CD4-positive, alpha-beta T cell (primary cell): Measurements from ENCODE around the gene SETD5. TPM values are rescaled to one million over a fixed set of nuclear protein-coding genes. Genes with fewer than 3 reads are reported as not detected.

Experiments used
- ATAC-seq: fragments of 200-7000 bp; cut with Tn5 transposase; one replicate; pipeline ENCODE4 v1.10.0; 2022; ENCODE audit warnings: mild to moderate bottlenecking; ENCODE audit not compliant: poor library complexity
- CTCF ChIA-PET: fragments of 350-600 bp; sonication (Branson Sonifier 250); formaldehyde crosslinking; loops from one replicate; lab custom pipeline; 2021; ENCODE audit warnings: antibody characterized with exemption, inconsistent platforms; lab: Charles Lee
- POLR2A ChIA-PET: fragments of 350-600 bp; sonication (Branson Sonifier 250); formaldehyde crosslinking; loops from one replicate; lab custom pipeline; 2021; ENCODE audit warnings: antibody characterized with exemption, inconsistent platforms; lab: Charles Lee
- DNase-seq, 14 experiments: peaks; one replicate each; pipeline ENCODE4 v3.0.0-alpha.2; 2013 to 2020; ENCODE audit warnings: mixed read lengths in 2 of 14
- H3K27ac ChIP-seq, 2 donors: one replicate each; pipeline versions ENCODE4 v1.5.1 to v1.7.0; 2013; ENCODE audit warnings: low read length in 2 of 2, low read depth in 1 of 2, mild to moderate bottlenecking in 1 of 2
- H3K27me3 ChIP-seq, 2 experiments: 1 replicate in 1 of 2; 2 replicates in 1 of 2; pipeline versions ENCODE4 v1.6.1 to v1.7.0; 2013; ENCODE audit warnings: low read length in 2 of 2, control low read depth in 1 of 2, mild to moderate bottlenecking in 1 of 2, moderate library complexity in 1 of 2; ENCODE audit not compliant: insufficient read depth in 2 of 2, control insufficient read depth in 1 of 2
- H3K36me3 ChIP-seq: one replicate; pipeline ENCODE4 v1.6.1; 2013; ENCODE audit warnings: low read length, control low read depth; ENCODE audit not compliant: insufficient read depth
- H3K4me1 ChIP-seq: one replicate; pipeline ENCODE4 v1.6.1; 2013; ENCODE audit warnings: low read length, control low read depth; ENCODE audit not compliant: insufficient read depth
- H3K4me3 ChIP-seq: one replicate; pipeline ENCODE4 v1.5.1; 2013; ENCODE audit warnings: mild to moderate bottlenecking, low read length, moderate library complexity
- H3K9me3 ChIP-seq, 2 experiments: 1 replicate in 1 of 2; 2 replicates in 1 of 2; pipeline versions ENCODE4 v1.6.1 to v1.7.0; 2013; ENCODE audit warnings: low read length in 2 of 2, mild to moderate bottlenecking in 2 of 2, control low read depth in 1 of 2, moderate library complexity in 1 of 2; ENCODE audit not compliant: control insufficient read depth in 1 of 2, insufficient read depth in 1 of 2
- H3K27ac Mint-ChIP-seq: one replicate; pipeline ENCODE4 v1.8.0; 2020; ENCODE audit warnings: mixed read lengths
- H3K27me3 Mint-ChIP-seq: one replicate; pipeline ENCODE4 v1.8.0; 2021; ENCODE audit warnings: mixed read lengths
- H3K36me3 Mint-ChIP-seq: one replicate; pipeline ENCODE4 v1.8.0; 2021; ENCODE audit warnings: low read depth, mixed read lengths
- H3K4me1 Mint-ChIP-seq: one replicate; pipeline ENCODE4 v1.8.0; 2021; ENCODE audit warnings: low read depth, mixed read lengths
- H3K4me3 Mint-ChIP-seq: one replicate; pipeline ENCODE4 v1.8.0; 2020; ENCODE audit warnings: mild to moderate bottlenecking, mixed read lengths
- H3K9me3 Mint-ChIP-seq: one replicate; pipeline ENCODE4 v1.8.0; 2020; ENCODE audit warnings: mixed read lengths
- intact Hi-C, 2 experiments: fragments of 100-400 bp; cut with DNase I in 1 of 2; cut with micrococcal nuclease in 1 of 2; formaldehyde crosslinking; loops; one replicate each; pipeline versions ENCODE4 v1.15.1 to v1.9.0; 2023 to 2025; cut with DNase I, micrococcal nuclease
- total RNA-seq, 174 experiments: library from RNA in 2 of 174; stranded (reverse) in 2 of 174; gene quantifications; one replicate each; pipeline ENCODE4 v1.2.3 and lab custom pipeline; 2021 to 2026
- TF ChIP-seq, protein P1 (sequence below): fragments of 200-600 bp; IDR thresholded peaks from one replicate; pipeline ENCODE4 v1.8.0; 2022; ENCODE audit warnings: antibody characterized with exemption, mild to moderate bottlenecking

SETD5 gene
- total RNA-seq, 2 experiments from 2014 or later: 58.5 to 67.6 TPM

DNA sequence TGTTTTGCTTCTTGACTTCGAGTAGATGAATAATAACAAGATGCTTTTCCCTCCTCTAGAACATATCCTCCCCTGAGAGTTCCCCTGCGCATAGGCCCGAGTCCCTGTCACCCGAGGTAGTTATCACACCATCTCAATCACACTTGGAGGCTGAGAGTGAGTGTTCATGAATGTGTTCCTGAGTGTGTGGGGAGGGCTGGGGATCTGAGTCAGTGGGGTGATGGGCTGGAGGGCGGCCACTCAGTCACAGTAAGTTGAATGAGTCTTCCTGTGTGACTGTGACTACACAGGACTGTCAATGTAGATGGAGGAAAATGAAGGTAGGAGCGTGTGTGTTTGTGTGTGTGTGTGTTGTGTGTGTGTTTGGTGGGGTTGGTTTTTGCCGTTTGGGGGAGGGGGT is 71.0 kb downstream of the SETD5 start:
- ChIA-PET POLR2A (no interaction called here), CTCF (interaction anchor here (0.6 kb wide), 1 partner anchor 16 kb away, joined by 3 read pairs; no protein-coding TSS in a partner anchor)
- H3K4me1 ChIP-seq: no peaks in the 10 kb centered on the region
- H3K9me3 ChIP-seq: no peaks in the 10 kb centered on the region
- no peaks in the 10 kb centered on the region for H3K27me3 ChIP-seq
- H3K4me1 Mint-ChIP-seq: no peaks in the 10 kb centered on the region
- intact Hi-C loops: no loop called here
- DNase-seq (no peak), ATAC-seq (no peak)
- H3K4me3 Mint-ChIP-seq: no peak overlapping the region
- TF ChIP-seq, protein P1, sequence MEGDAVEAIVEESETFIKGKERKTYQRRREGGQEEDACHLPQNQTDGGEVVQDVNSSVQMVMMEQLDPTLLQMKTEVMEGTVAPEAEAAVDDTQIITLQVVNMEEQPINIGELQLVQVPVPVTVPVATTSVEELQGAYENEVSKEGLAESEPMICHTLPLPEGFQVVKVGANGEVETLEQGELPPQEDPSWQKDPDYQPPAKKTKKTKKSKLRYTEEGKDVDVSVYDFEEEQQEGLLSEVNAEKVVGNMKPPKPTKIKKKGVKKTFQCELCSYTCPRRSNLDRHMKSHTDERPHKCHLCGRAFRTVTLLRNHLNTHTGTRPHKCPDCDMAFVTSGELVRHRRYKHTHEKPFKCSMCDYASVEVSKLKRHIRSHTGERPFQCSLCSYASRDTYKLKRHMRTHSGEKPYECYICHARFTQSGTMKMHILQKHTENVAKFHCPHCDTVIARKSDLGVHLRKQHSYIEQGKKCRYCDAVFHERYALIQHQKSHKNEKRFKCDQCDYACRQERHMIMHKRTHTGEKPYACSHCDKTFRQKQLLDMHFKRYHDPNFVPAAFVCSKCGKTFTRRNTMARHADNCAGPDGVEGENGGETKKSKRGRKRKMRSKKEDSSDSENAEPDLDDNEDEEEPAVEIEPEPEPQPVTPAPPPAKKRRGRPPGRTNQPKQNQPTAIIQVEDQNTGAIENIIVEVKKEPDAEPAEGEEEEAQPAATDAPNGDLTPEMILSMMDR: no peak
- H3K9me3 Mint-ChIP-seq: no peaks in the 10 kb centered on the region
- no peak overlapping the region for H3K4me3 ChIP-seq
- no peaks in the 10 kb centered on the region for H3K27me3 Mint-ChIP-seq
- no peak overlapping the region for H3K27ac ChIP-seq
- H3K27ac Mint-ChIP-seq: no peak overlapping the region
- H3K36me3 Mint-ChIP-seq: peaks cover 100% of the 10 kb centered on the region
- peaks cover 92% of the 10 kb centered on the region for H3K36me3 ChIP-seq

DNA sequence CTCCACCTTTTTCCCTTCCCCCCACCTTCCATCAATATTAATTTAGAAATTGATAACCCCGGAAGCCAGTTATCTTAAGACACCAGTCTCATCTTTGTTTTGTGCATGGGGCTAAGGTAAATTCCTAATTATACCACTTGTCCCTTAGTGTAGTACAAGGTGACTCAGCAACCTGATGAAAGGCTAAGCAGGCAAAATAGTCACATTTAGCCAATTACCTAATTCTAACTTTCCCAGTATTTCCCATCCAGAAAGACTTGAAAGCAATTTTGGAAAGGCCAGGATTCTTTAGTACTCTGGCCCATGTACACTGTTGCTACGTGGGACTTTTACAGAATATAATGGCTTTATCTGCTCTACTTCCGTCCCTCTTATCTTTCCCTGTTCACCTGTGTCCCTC is 72.6 kb downstream of the SETD5 start:
- ATAC-seq (no peak), DNase-seq (no peak)
- H3K4me1 Mint-ChIP-seq: no peaks in the 10 kb centered on the region
- Histone ChIP-seq H3K4me1 (no peaks in the 10 kb centered on the region), H3K36me3 (peaks cover 92% of the 10 kb centered on the region), H3K27me3 (no peaks in the 10 kb centered on the region), H3K9me3 (no peaks in the 10 kb centered on the region), H3K4me3 (no peak overlapping the region), H3K27ac (no peak overlapping the region)
- no peak overlapping the region for H3K4me3 Mint-ChIP-seq
- no peaks in the 10 kb centered on the region for H3K9me3 Mint-ChIP-seq
- POLR2A ChIA-PET: no interaction called here
- no peaks in the 10 kb centered on the region for H3K27me3 Mint-ChIP-seq
- CTCF ChIA-PET: no interaction called here
- TF ChIP-seq, protein P1: no peak
- H3K36me3 Mint-ChIP-seq: peaks cover 100% of the 10 kb centered on the region
- intact Hi-C loops: loop anchor here in 1 of 2 experiments (5.0 kb wide), 1 partner anchor 1112 kb away; no protein-coding TSS in a partner anchor
- H3K27ac Mint-ChIP-seq: peak overlapping the region; percentile 3

DNA sequence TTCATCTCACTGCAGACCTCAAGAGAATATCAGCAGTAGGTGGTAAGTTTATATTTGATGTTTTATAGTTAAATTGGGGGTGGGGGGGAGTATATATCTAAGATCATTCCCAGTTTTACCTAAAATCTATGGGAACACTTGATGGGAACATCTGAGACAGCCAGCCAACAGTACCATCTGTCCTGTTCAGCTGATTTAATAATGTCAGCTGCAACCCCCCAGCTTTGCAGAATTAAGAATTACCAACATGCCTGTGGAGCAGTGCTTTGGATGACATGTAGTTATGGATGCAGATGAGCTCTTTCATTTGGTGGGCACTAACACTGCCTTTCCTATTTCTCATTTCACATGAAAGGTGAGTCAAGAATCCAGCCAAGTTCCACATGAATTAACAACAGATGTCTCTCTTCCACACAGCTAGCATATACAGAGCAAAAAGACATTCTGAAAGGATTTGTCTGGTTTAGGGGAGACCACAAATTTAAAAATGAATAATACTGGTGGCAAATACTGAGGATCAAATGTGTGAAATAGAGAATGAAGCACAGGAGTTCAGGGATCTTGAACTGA is 76.2 kb downstream of the SETD5 start:
- DNase-seq (no peak), ATAC-seq (no peak)
- Histone ChIP-seq H3K27ac (no peak overlapping the region), H3K36me3 (peaks cover 92% of the 10 kb centered on the region), H3K4me1 (no peaks in the 10 kb centered on the region), H3K9me3 (no peaks in the 10 kb centered on the region), H3K27me3 (no peaks in the 10 kb centered on the region), H3K4me3 (no peak overlapping the region)
- Mint-ChIP-seq H3K4me3 (no peak overlapping the region), H3K27ac (no peak overlapping the region), H3K4me1 (no peaks in the 10 kb centered on the region), H3K27me3 (no peaks in the 10 kb centered on the region), H3K9me3 (no peaks in the 10 kb centered on the region), H3K36me3 (peaks cover 99% of the 10 kb centered on the region)
- ChIA-PET CTCF (interaction anchor here (0.6 kb wide), 1 partner anchor 19 kb away, joined by 4 read pairs; no protein-coding TSS in a partner anchor), POLR2A (no interaction called here)
- intact Hi-C loops: loop anchor here in 1 of 2 experiments (5.0 kb wide), 1 partner anchor 1109 kb away; no protein-coding TSS in a partner anchor
- TF ChIP-seq, protein P1: no peak
